ENCODE data around the gene TUBA4B. TPM values are rescaled to one million over a fixed set of nuclear protein-coding genes. Genes with fewer than 3 reads are reported as not detected.
A peak's percentile ranks its signal among the peaks of the same experiment; 100 is the strongest.

Gene TUBA4B
- total RNA-seq, 1 experiment from 2014 or later, result not detected

DNA sequence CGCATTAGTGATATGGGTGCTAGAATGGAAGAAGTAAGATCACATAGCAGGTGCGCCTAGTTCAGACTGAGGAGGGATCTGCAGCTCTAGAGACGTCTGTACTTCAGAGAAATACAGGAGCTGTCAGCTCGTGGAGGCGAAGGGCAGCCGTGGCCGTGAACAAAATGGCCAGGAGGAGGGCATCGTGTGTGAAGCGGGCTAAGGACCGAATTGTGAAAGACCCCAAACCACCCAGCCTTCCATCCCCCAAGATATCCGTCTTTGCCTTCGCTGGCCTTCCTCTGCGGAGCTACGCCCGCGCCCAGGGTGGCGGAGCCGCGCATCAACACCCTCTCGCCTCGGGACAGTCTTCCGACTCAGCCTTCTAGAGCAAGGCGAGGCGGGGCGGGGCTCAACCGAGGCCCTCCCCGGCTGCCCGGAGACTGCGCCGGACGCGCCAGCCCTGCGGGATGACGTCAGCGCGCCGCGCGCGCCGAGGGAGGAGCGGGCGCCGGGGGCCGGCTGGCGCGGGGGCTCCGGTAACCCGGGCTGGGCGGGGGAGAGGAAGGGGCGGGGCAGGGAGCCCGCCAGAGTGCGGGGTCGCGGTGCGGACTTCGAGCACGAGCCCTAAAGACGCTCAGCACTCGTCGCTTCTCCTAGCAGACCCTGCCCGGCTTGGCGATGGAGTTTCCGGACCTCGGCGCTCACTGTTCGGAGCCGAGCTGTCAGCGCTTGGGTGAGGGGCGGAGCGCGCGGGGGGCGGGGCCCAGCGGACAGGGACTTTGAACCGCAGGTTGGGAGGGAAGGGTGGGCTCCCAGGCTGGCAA lies 46.5 kb upstream of the TUBA4B start, which contains the start of gene ZFAND2B:
TSS of gene ZFAND2B (plus strand) at position 455 of the 806 bp plus-strand sequence. CDS start at position 661, 206 bp downstream.
- H3K4me1 ChIP-seq (ENCODE audit: control insufficient read depth, insufficient read depth, low read length), result peaks cover 16% of the 10 kb centered on the region
- ATAC-seq (peak; percentile 98), DNase-seq (ENCODE audit: low read depth, low spot score) (peak; percentile 57)
- intact Hi-C loops (cut with micrococcal nuclease; ENCODE audit: unreplicated experiment), result no loop called here
- peak within 1 kb of the TSS; percentile 55 to 93 for H3K4me3 ChIP-seq (ENCODE audit: low read depth in 2 of 2, low read length in 2 of 2)
- TF ChIP-seq POLR2AphosphoS5 (IDR thresholded peaks at IDR 0.05; ENCODE audit: low read depth, low read length) (peak; percentile 98), SIN3A (IDR thresholded peaks at IDR 0.05; ENCODE audit: borderline replicate concordance, insufficient read depth, low read depth, low read length) (peak; percentile 62), TCF7L2 (IDR thresholded peaks at IDR 0.05; ENCODE audit: low read depth, low read length) (peak; percentile 39; the same call in 1 of the 2 replicates)
- TF ChIP-seq, protein P1, sequence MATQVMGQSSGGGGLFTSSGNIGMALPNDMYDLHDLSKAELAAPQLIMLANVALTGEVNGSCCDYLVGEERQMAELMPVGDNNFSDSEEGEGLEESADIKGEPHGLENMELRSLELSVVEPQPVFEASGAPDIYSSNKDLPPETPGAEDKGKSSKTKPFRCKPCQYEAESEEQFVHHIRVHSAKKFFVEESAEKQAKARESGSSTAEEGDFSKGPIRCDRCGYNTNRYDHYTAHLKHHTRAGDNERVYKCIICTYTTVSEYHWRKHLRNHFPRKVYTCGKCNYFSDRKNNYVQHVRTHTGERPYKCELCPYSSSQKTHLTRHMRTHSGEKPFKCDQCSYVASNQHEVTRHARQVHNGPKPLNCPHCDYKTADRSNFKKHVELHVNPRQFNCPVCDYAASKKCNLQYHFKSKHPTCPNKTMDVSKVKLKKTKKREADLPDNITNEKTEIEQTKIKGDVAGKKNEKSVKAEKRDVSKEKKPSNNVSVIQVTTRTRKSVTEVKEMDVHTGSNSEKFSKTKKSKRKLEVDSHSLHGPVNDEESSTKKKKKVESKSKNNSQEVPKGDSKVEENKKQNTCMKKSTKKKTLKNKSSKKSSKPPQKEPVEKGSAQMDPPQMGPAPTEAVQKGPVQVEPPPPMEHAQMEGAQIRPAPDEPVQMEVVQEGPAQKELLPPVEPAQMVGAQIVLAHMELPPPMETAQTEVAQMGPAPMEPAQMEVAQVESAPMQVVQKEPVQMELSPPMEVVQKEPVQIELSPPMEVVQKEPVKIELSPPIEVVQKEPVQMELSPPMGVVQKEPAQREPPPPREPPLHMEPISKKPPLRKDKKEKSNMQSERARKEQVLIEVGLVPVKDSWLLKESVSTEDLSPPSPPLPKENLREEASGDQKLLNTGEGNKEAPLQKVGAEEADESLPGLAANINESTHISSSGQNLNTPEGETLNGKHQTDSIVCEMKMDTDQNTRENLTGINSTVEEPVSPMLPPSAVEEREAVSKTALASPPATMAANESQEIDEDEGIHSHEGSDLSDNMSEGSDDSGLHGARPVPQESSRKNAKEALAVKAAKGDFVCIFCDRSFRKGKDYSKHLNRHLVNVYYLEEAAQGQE (IDR thresholded peaks at IDR 0.05; ENCODE audit: insufficient read depth in 1 of 2, low read depth in 2 of 2, low read length in 1 of 2), result no peak
- ChIA-PET POLR2A (interaction anchor here (0.5 to 0.7 kb wide), 3 partner anchors 10 to 946 kb away, joined by 3 to 6 read pairs (median 5); partner anchors contain the start of gene GPBAR1), CTCF (interaction anchor here (0.5 kb wide), 1 partner anchor 8 kb away, joined by 4 read pairs; no protein-coding TSS in a partner anchor)
- no peaks in the 10 kb centered on the region for H3K27me3 ChIP-seq (ENCODE audit: control insufficient read depth, insufficient read depth, low read length)
- BruUV-seq (replicated peaks), result TSS peak; percentile 89
- 0 out of 2 replicates have a peak, but pooled peaks cover 2% of the 10 kb centered on the region for H3K36me3 ChIP-seq (ENCODE audit: control insufficient read depth, insufficient read depth, low read length)
- in situ Hi-C loops (cut with HindIII; ENCODE audit: low pct_unique_long_range_greater_than_20kb, low sequenced_read_pairs), result no loop called here
- H3K27ac ChIP-seq (ENCODE audit: low read length), result peak within 1 kb of the TSS; percentile 86
- H3K9me3 ChIP-seq (ENCODE audit: control insufficient read depth, insufficient read depth, low read depth, low read length), result no peaks in the 10 kb centered on the region

DNA sequence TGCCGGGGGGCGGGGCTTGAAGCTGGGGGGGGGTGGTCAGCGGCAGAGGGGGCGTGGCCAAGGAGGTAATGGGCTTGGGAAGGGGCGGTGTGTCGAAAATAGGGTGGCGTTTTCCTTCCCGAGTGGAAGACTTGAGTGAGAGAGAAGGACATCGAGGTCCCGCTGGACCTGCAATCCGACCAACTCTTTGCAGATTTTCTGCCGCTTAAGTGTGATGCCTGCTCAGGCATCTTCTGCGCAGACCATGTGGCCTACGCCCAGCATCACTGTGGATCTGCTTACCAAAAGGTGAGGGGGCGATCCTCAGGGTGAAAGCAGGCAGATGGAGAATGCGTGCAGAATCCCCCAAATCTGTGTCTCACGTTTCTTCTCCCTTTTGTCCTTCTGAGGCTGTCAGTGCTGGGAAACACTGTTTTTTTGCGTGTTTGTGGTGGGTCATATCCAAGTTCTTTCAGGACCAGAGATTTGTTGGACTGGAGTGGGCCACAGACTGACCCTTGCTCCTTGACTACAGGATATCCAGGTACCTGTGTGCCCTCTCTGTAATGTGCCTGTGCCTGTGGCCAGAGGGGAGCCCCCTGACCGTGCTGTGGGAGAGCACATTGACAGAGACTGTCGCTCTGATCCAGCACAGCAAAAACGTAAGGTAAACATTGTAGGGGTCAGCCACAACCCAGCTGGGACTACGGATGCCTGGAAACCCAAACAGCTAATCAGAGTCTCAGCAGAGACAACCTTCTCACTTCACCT lies 45.7 kb upstream of the TUBA4B start:
- no peaks in the 10 kb centered on the region for H3K9me3 ChIP-seq (ENCODE audit: control insufficient read depth, insufficient read depth, low read depth, low read length)
- ChIA-PET CTCF (no interaction called here), POLR2A (interaction anchor here (0.7 kb wide), 1 partner anchor 947 kb away, joined by 6 read pairs; the partner anchor contains the start of gene GPBAR1)
- peak overlapping the region; percentile 84 for H3K27ac ChIP-seq (ENCODE audit: low read length)
- intact Hi-C loops (cut with micrococcal nuclease; ENCODE audit: unreplicated experiment) (no loop called here), in situ Hi-C loops (cut with HindIII; ENCODE audit: low pct_unique_long_range_greater_than_20kb, low sequenced_read_pairs) (no loop called here)
- BruUV-seq (replicated peaks), result TSS peak; percentile 94
- TF ChIP-seq TCF7L2 (IDR thresholded peaks at IDR 0.05; ENCODE audit: low read depth, low read length) (no peak), POLR2AphosphoS5 (IDR thresholded peaks at IDR 0.05; ENCODE audit: low read depth, low read length) (0 out of 2 replicates have a peak, but pooled peaks have one; percentile 4)
- peaks cover 16% of the 10 kb centered on the region for H3K4me1 ChIP-seq (ENCODE audit: control insufficient read depth, insufficient read depth, low read length)
- H3K4me3 ChIP-seq (ENCODE audit: low read depth in 2 of 2, low read length in 2 of 2), result peak overlapping the region; percentile 55 to 93
- DNase-seq (ENCODE audit: low read depth, low spot score) (no peak), ATAC-seq (peak; percentile 32)
- 0 out of 2 replicates have a peak, but pooled peaks cover 2% of the 10 kb centered on the region for H3K36me3 ChIP-seq (ENCODE audit: control insufficient read depth, insufficient read depth, low read length)
- H3K27me3 ChIP-seq (ENCODE audit: control insufficient read depth, insufficient read depth, low read length), result no peaks in the 10 kb centered on the region

Measured in Panc1 (cell line).